Naive B cell (primary cell): ENCODE data around the gene KLHL30. TPM values are rescaled to one million over a fixed set of nuclear protein-coding genes. Genes with fewer than 3 reads are reported as not detected.

Experiments used
- ATAC-seq, 2 donors: fragments of 150-1000 bp; cut with Tn5 transposase; 2 replicates each; pipeline ENCODE4 v1.10.0; 2021; ENCODE audit warnings: low read depth in 2 of 2, mild to moderate bottlenecking in 2 of 2, moderate library complexity in 2 of 2
- DNase-seq: peaks from one replicate; pipeline ENCODE4 v3.0.0; 2022
- H3K27ac Mint-ChIP-seq, 6 donors: one replicate each; pipeline ENCODE4 v1.8.0; 2020 to 2022; ENCODE audit warnings: mild to moderate bottlenecking in 6 of 6, mixed read lengths in 6 of 6, moderate library complexity in 5 of 6, inconsistent platforms in 2 of 6
- H3K27me3 Mint-ChIP-seq, 3 donors: one replicate each; pipeline ENCODE4 v1.8.0; 2021 to 2022; ENCODE audit warnings: mixed read lengths in 3 of 3, mild to moderate bottlenecking in 1 of 3
- H3K36me3 Mint-ChIP-seq, 2 donors: one replicate each; pipeline ENCODE4 v1.8.0; 2020 to 2022; ENCODE audit warnings: mixed read lengths in 2 of 2, inconsistent platforms in 1 of 2, mild to moderate bottlenecking in 1 of 2
- H3K4me1 Mint-ChIP-seq, 3 donors: one replicate each; pipeline ENCODE4 v1.8.0; 2020 to 2022; ENCODE audit warnings: mixed read lengths in 3 of 3, inconsistent platforms in 1 of 3, mild to moderate bottlenecking in 1 of 3, moderate library complexity in 1 of 3
- H3K4me3 Mint-ChIP-seq, 8 donors: one replicate each; pipeline ENCODE4 v1.8.0; 2020 to 2022; ENCODE audit warnings: mild to moderate bottlenecking in 8 of 8, mixed read lengths in 8 of 8, moderate library complexity in 8 of 8, inconsistent platforms in 2 of 8
- H3K9me3 Mint-ChIP-seq, 7 donors: one replicate each; pipeline ENCODE4 v1.8.0; 2020 to 2022; ENCODE audit warnings: mixed read lengths in 7 of 7, mild to moderate bottlenecking in 5 of 7, inconsistent platforms in 2 of 7, moderate library complexity in 1 of 7
- polyA plus RNA-seq, 6 donors: library from polyadenylated mRNA; unstranded; fragments of 300-500 nt; fragmentation: Illumina TruSeq; gene quantifications; one replicate each; pipeline ENCODE4 v1.2.3, GENCODE V29; 2021; ENCODE audit warnings: low read depth in 6 of 6

KLHL30 gene
- polyA plus RNA-seq, 6 donors from 2014 or later: not detected

DNA sequence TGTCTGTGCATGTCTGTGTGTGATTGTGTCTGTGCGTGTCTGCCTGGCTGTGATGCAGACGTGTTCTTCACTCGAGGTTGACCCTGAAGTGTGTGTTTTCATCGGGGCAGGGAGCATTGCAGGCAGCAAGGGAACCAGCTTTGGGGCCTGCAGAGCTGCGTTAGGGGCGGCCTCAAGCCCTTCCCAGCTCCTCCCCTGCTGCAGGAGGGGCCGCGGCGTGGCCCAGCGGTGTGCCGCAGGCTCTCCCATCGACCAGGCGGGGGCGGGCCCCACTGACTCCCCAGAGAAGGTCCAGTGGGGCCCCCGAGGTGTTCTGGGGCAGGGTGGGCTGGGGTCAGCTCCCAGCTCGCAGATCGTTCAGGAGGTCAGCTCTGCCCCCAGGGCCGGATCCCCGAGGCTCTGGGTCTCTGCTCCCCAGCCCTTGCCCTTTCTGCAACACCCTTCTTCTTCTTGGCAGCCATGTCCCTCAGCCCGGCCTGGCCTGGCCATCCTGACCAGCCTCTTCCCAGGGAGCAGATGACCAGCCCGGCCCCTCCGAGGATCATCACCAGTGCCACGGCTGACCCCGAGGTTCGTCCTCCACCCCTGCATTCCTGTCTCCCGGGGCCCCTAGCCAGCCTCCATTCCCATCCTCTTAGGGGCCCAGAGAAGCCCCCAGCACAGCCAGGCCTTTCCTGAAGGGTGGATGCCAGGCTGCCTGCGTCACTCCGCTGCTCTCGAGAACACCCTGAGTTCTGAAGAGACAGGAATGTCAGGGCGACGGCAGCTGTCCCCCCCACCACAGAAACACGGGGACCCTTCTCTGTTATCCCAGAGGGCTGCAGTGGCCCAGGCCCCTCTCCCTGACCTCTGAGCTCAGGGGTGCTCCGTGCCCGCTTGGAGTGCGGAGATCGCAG lies 11.1 kb upstream of the KLHL30 start:
- Mint-ChIP-seq H3K9me3 (no peaks in the 10 kb centered on the region), H3K36me3 (no peaks in the 10 kb centered on the region), H3K4me1 (no peaks in the 10 kb centered on the region), H3K27ac (no peak overlapping the region), H3K4me3 (no peak overlapping the region), H3K27me3 (no peaks in the 10 kb centered on the region)
- ATAC-seq: peak in 1 of 2 donors; percentile 47
- DNase-seq: no peak

DNA sequence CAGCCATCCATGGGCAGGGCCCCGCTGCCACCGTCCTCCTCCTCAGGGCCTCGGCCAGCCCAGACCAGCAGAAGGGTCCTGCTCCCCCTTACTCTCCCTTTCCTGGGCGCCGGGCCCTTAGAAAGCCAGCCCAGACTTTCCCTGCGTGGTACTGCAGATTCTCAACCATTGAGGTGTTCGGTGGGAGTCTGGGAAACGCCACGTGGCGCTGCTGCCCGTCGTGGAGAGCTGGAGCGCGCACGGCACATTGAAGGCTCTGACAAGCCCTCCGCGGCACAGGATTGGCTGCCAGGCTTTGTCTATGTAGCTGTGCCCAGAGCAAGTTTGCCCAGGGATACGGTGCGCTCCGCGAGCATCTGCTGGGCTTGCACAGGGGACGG lies 10.4 kb upstream of the KLHL30 start:
- Mint-ChIP-seq H3K4me3 (no peak overlapping the region), H3K36me3 (no peaks in the 10 kb centered on the region), H3K27ac (no peak overlapping the region), H3K9me3 (no peaks in the 10 kb centered on the region), H3K27me3 (no peaks in the 10 kb centered on the region), H3K4me1 (no peaks in the 10 kb centered on the region)
- DNase-seq (no peak), ATAC-seq (no peak)

DNA sequence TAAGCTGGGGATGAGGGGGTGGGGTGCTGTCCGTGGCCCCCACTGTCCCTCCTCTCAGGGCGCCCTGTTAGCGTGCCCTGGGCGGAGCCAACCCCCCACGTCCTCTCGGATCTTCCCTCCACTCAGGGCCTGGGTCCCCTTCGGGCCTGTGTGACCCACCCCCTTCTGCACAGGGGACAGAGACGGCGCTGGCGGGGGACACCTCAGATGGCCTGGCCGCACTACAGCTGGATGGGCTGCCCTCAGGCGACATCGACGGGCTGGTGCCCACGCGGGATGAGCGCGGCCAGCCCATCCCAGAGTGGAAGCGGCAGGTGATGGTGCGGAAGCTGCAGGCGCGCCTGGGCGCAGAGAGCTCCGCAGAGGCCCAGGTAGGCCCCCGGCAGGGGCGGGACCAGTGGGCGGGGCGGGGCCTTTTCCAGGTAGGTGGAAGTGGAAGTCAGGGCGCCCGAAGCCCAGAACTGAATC lies 9.9 kb upstream of the KLHL30 start:
- Mint-ChIP-seq H3K4me1 (no peaks in the 10 kb centered on the region), H3K36me3 (no peaks in the 10 kb centered on the region), H3K4me3 (no peak overlapping the region), H3K9me3 (no peaks in the 10 kb centered on the region), H3K27ac (no peak overlapping the region), H3K27me3 (no peaks in the 10 kb centered on the region)
- no peak for ATAC-seq
- DNase-seq: no peak

DNA sequence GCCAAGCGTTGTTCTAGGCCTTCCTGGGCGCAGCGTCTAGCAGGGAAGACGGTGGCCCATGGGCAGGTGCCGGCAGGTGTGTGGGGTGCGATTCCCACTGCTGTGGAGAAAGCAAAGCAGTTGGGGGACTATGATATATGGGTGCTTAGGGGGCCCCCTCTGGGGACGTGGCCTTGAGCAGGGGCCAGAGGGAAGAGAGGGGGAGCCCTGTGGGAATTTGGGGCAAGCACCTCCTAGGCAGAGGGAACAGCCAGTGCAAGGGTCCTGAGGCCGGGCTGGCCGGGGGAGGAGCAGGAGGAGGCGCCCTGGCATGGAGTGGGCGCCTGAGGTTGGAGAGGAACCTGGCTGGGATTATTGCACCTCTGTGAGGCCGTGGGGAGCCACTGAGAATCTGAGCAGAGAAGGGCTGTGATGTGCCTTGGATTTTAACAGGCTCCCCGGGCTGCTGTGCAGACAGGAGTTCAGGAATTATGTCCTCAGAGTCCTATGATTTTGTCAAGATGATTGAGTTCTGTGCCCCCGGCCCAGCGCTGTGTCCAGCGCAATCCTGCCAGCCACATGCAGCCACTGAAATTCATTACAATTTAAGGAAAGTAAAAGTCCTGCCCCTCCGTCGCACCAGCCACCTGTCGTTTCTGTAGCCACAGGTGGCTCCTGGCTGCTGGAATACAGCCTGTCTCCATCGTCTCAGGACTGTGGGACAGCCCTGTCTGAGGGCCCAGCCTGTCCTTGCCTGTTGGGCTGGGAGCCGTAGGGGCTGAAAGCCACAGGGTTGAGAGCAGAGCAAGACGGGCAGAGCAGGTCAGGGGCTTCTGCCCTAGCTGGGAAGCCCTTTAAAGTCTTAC lies 9.1 kb upstream of the KLHL30 start:
- Mint-ChIP-seq H3K4me1 (no peaks in the 10 kb centered on the region), H3K27ac (no peak overlapping the region), H3K36me3 (no peaks in the 10 kb centered on the region), H3K4me3 (no peak overlapping the region), H3K27me3 (no peaks in the 10 kb centered on the region), H3K9me3 (no peaks in the 10 kb centered on the region)
- no peak for DNase-seq
- no peak for ATAC-seq

DNA sequence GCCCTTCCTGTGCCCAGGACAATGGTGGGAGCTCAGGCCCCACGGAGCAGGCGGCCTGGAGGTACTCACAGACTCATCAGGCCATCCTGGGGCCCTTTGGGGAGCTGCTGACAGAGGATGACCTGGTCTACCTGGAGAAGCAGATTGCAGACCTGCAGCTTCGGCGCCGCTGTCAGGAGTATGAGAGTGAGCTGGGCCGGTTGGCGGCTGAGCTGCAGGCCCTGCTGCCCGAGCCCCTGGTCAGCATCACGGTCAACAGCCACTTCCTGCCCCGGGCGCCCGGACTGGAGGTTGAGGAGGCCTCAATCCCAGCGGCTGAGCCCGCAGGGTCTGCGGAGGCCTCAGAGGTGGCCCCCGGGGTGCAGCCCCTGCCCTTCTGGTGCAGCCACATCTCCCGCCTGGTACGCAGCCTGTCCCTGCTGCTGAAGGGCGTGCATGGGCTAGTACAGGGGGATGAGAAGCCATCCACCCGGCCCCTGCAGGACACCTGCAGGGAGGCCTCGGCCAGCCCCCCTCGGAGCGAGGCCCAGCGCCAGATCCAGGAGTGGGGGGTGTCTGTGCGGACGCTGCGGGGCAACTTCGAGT lies 8.3 kb upstream of the KLHL30 start:
- no peaks in the 10 kb centered on the region for H3K9me3 Mint-ChIP-seq
- no peaks in the 10 kb centered on the region for H3K27me3 Mint-ChIP-seq
- no peaks in the 10 kb centered on the region for H3K36me3 Mint-ChIP-seq
- no peak overlapping the region for H3K4me3 Mint-ChIP-seq
- ATAC-seq: no peak
- H3K4me1 Mint-ChIP-seq: no peaks in the 10 kb centered on the region
- no peak overlapping the region for H3K27ac Mint-ChIP-seq
- no peak for DNase-seq

DNA sequence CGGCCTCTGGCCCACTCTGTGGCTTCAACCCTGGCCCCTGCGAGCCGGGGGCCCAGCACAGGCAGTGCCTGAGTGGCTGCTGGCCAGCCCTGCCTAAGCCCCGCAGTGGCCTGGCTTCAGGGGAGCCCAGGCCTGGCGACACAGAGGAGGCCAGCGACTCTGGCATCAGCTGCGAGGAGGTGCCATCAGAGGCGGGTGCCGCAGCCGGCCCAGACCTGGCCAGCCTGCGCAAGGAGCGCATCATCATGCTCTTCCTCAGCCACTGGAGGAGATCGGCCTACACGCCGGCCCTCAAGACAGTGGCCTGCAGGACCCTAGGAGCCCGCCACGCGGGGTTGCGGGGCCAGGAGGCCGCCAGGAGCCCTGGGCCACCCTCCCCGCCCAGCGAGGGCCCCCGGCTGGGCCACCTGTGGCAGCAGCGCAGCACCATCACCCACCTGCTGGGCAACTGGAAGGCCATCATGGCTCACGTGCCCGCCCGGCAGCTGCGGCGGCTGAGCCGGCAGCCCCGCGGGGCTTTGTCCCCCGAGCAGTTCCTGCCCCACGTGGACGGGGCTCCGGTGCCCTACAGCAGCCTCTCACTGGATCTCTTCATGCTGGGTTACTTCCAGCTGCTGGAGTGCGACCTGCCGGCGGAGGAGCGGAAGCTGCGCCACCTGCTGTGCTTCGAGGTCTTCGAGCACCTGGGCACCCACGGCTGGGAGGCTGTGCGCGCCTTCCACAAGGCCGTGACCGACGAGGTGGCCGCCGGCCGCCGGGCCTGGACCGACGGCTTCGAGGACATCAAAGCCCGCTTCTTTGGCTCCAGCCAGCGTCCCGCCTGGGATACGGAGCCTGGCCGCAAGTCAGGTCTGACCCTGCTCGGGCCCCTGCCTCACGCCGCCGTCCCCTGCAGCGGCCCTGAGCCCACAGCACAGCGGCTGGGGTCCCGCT lies 7.5 kb upstream of the KLHL30 start:
- DNase-seq (no peak), ATAC-seq (no peak)
- H3K36me3 Mint-ChIP-seq: no peaks in the 10 kb centered on the region
- H3K4me1 Mint-ChIP-seq: no peaks in the 10 kb centered on the region
- no peak overlapping the region for H3K27ac Mint-ChIP-seq
- H3K9me3 Mint-ChIP-seq: no peaks in the 10 kb centered on the region
- H3K27me3 Mint-ChIP-seq: no peaks in the 10 kb centered on the region
- no peak overlapping the region for H3K4me3 Mint-ChIP-seq

DNA sequence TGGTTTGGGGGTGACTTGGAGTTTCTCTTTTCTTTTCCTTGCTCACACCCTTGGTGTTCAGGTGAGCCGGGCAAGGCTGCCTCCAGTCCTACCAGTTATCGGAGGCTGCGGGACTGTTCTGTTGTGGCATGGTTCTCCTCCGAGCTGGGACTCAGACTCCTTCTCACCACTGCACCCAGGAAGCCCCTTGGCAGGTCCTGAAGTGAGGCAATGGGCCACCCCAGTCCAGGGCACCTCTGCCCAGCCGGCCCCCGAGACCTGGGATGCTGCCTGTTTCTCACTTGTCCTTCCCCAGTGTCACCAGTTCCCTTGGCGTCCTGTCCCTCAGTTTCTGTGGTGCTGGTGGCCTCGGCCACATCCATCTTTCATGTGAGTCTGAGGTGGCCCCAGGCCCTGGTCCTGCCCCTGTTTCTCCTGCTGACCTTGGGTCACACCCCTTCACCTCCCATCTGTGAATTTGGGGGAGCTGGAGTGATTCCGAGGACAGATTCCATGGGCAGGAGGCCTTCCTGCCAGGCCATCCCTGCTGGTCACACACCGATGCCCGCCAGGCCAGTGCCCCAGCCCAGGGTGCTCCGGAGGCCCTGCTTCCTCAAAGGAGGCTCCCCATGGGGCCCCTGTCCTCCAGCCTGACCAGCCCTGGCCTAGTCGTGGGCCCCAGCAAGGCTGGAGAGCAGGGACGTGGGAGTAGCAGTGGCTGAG lies 6.6 kb upstream of the KLHL30 start:
- Mint-ChIP-seq H3K4me3 (no peak overlapping the region), H3K27ac (no peak overlapping the region), H3K9me3 (no peaks in the 10 kb centered on the region), H3K27me3 (no peaks in the 10 kb centered on the region), H3K36me3 (no peaks in the 10 kb centered on the region), H3K4me1 (no peaks in the 10 kb centered on the region)
- ATAC-seq (no peak), DNase-seq (no peak)

DNA sequence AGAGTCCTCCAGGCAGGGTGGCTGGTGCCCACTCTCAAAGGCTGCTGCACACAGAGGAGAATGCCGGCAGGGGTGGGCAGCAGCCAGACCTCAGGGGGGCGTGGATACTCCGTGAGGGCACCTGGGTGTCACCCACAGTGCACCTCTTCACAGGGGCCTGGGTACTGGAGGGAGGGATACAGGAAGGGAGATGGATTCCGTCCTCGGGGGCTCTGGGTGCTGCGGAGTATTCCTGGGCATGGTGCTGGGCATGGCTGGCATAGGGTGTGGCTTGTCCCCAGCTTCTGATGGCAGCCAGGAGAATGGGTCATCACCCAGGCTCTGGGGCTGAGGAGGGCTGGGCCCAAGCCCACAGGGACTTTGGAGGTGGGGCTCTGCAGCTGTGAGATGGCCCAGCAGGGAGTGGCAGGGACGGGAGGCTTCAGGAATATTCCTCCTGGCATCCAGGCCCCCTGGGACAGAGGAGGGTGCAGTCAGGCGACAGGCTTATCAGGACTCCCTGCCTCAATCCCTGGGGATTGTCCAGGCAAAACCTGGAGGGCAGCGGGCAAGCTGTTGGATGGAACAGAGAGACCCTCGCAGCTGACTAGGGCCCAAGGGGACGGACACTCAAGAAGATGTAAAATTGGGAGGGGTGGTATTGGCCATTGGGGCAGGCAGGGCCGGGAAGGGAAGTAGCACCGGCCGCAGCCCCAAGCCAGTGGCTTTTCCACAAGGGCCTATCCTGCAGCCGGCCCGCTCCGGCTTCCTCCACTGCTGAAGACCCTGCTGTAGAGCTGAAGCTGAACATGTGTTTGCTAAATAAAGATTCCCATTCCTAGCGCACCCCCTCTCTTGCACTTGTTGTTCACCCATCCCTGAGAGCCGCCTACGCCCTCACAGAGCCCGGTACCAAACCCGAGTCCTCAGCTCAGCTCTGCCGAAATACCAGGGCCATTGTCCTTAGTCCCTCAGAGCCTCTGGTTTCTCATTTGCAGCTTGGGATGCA lies 5.7 kb upstream of the KLHL30 start:
- Mint-ChIP-seq H3K27ac (peak overlapping the region in 1 of 6 donors; percentile 87), H3K36me3 (no peaks in the 10 kb centered on the region), H3K9me3 (no peaks in the 10 kb centered on the region), H3K4me1 (peaks cover 0 to 3% (median 0%) of the 10 kb centered on the region in 3 donors), H3K27me3 (no peaks in the 10 kb centered on the region), H3K4me3 (no peak overlapping the region)
- ATAC-seq (no peak), DNase-seq (no peak)

DNA sequence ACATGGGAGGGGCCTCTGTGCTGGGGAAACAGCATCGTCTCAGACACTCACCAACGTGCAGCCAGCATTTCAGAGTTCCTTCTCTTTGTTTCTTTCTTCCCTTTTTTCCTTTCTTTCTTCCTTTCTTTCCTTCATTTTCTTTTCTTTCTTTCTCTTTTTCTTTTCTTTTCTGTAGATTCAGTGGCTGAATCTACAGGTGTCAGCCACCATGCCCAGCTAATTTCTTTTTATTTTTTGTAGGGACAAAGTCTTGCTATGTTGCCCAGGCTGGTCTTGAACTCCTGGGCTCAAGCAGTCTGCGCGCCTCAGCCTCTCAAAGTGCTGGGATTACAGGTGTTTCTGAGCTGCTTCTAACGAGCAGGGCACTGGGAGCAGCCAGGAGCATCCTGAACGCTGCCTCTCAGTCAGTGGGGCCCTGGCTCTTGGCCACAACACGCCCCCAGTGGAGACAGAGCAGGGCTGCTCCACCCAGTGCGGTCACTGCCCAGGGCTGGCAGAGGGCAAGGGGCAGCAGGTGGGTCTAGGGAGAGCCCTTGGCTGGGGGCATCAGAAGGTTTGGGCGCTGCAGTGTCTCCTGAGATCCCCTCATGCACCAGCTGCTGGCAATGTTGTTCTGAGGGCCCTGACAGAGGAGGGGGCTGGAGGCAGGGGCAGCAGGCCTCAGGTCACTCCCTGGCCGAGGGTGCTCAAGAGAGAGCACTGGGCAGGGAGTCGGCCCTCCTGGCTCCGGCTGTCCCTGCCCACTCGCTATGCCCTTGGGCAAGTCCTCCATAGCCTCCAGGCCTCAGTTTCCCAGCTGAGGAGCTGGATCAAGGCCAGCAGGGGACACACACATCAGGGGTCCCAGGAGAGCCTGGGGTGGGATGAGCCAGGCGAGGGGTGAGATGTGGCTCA lies 4.7 kb upstream of the KLHL30 start:
- Mint-ChIP-seq H3K9me3 (no peaks in the 10 kb centered on the region), H3K4me3 (no peak overlapping the region), H3K27me3 (no peaks in the 10 kb centered on the region), H3K36me3 (no peaks in the 10 kb centered on the region), H3K27ac (no peak overlapping the region), H3K4me1 (peaks cover 0 to 12% (median 0%) of the 10 kb centered on the region in 3 donors)
- ATAC-seq (no peak), DNase-seq (no peak)

DNA sequence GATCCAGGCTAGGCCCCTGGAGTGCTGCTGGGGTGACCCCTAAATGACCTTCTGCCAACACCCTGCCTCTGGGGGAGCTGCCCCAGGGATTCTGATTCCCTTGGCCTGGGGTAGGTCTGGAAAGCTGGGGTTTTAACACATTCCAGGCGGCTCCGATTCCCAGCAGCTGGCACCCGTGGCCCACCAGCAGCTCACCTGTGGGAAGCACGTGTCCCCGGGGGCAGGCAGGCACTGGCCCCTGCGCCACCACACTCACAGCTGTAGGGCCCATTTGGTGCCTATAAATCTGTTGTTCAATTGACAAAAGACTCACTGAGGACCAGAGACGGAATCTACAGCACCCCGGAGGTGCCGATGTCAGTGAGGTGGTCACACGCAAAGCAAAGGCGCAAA lies 4.1 kb upstream of the KLHL30 start:
- Mint-ChIP-seq H3K9me3 (no peaks in the 10 kb centered on the region), H3K36me3 (no peaks in the 10 kb centered on the region), H3K27me3 (no peaks in the 10 kb centered on the region), H3K4me1 (peaks cover 0 to 12% (median 0%) of the 10 kb centered on the region in 3 donors), H3K4me3 (no peak overlapping the region), H3K27ac (no peak overlapping the region)
- ATAC-seq (no peak), DNase-seq (no peak)

DNA sequence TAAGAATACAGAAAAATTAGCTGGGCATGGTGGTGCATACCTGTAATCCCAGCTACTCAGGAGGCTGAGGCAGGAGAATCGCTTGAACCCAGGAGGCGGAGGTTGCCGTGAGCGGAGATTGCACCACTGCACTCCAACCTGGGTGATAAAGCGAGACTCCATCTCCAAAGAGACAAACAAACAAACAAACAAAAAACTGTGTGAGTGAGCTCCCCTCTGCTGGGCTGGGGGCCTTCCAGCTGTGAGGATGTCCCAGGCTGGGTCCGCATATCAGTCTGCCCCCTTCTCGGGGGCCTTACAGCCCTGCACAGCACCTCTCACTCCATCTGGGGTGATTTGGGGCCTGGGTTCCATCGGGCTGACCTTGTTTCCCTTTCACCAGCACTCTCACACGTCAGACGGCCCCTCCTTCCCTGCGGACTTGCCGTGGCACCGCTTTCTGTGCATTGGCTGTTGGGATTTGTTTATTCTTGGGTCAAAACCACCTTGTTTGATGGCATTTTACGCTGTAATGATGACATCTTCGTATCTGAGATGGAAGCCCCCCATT lies 2.8 kb upstream of the KLHL30 start:
- peak overlapping the region in 1 of 6 donors; percentile 12 for H3K27ac Mint-ChIP-seq
- DNase-seq (no peak), ATAC-seq (no peak)
- no peaks in the 10 kb centered on the region for H3K27me3 Mint-ChIP-seq
- H3K4me1 Mint-ChIP-seq: peaks cover 2 to 12% (median 3%) of the 10 kb centered on the region in 3 donors
- H3K9me3 Mint-ChIP-seq: no peaks in the 10 kb centered on the region
- H3K36me3 Mint-ChIP-seq: no peaks in the 10 kb centered on the region
- H3K4me3 Mint-ChIP-seq: no peak overlapping the region
